GM12878 (cell line): ENCODE results near the gene NCKAP5. TPM values are rescaled to one million over a fixed set of nuclear protein-coding genes. Genes with fewer than 3 reads are reported as not detected.

Source experiments
- ATAC-seq: fragments of 200-7000 bp; cut with Tn5 transposase; 3 replicates; pipeline ENCODE4 v1.9.1; 2020; ENCODE audit warnings: mild to moderate bottlenecking, moderate library complexity
- BruUV-seq: library from RNA; stranded (reverse); fragments of 400-500 nt; replicated peaks from 2 replicates; lab custom pipeline; 2021; lab: Mats Ljungman, UMichigan
- CTCF ChIA-PET: fragments of 300-600 bp; sonication (Branson Sonifier 250); formaldehyde crosslinking; extraction: SDS; loops from one replicate; lab custom pipeline; 2021; ENCODE audit warnings: inconsistent platforms; lab: Yijun Ruan, JAX
- POLR2A ChIA-PET: fragments of 350-600 bp; formaldehyde crosslinking; extraction: SDS; loops from one replicate; lab custom pipeline; 2021; ENCODE audit warnings: inconsistent platforms; lab: Charles Lee
- RAD21 ChIA-PET: fragments of 300-600 bp; sonication (Branson Sonifier 250); formaldehyde crosslinking; loops from one replicate; lab custom pipeline; 2023; ENCODE audit warnings: antibody characterized with exemption; ENCODE audit not compliant: unreplicated experiment; lab: Charles Lee
- SMC1A ChIA-PET: fragments of 300-600 bp; sonication (Branson Sonifier 250); formaldehyde crosslinking; loops from one replicate; lab custom pipeline; 2023; ENCODE audit not compliant: unreplicated experiment, uncharacterized antibody; lab: Charles Lee
- DNase-seq: peaks from one replicate; pipeline ENCODE4 v3.0.0-alpha.2; 2011; ENCODE audit warnings: low read depth, low spot score
- FAIRE-seq: peaks from 3 replicates; lab custom pipeline; 2011; peaks lifted over from hg19 to GRCh38; lab: Jason Lieb, UNC
- H2AFZ ChIP-seq: 2 replicates; pipeline ENCODE4 v1.6.0; 2011; ENCODE audit warnings: low read depth, low read length, control low read depth; ENCODE audit not compliant: control insufficient read depth
- H3K27ac ChIP-seq: 2 replicates; pipeline ENCODE4 v1.5.1; 2011; ENCODE audit warnings: control low read depth; ENCODE audit not compliant: control insufficient read depth, insufficient read depth
- H3K27me3 ChIP-seq, 2 experiments: replicated peaks in 1 of 2; 2 replicates each; pipeline versions ENCODE4 v1.6.0 to v1.6.1; 2011; ENCODE audit warnings: low read length in 1 of 2; ENCODE audit not compliant: control insufficient read depth in 2 of 2, insufficient read depth in 2 of 2
- H3K36me3 ChIP-seq, 2 experiments: 2 replicates each; pipeline ENCODE4 v1.5.1; 2011; ENCODE audit warnings: low read length in 1 of 2; ENCODE audit not compliant: control insufficient read depth in 2 of 2, insufficient read depth in 2 of 2
- H3K4me1 ChIP-seq: 2 replicates; pipeline ENCODE4 v1.6.1; 2011; ENCODE audit warnings: mild to moderate bottlenecking, low read length, moderate library complexity, mixed read lengths; ENCODE audit not compliant: control insufficient read depth, insufficient read depth
- H3K4me2 ChIP-seq: 2 replicates; pipeline ENCODE4 v1.6.0; 2011; ENCODE audit warnings: control low read depth; ENCODE audit not compliant: control insufficient read depth, insufficient read depth
- H3K4me3 ChIP-seq: fragments of 200-600 bp; sonication (generic); 2 replicates; pipeline ENCODE4 v1.5.1; 2016
- H3K79me2 ChIP-seq: 2 replicates; pipeline ENCODE4 v1.6.0; 2011; ENCODE audit warnings: low read length; ENCODE audit not compliant: control insufficient read depth, insufficient read depth
- H3K9ac ChIP-seq: 2 replicates; pipeline ENCODE4 v1.8.0; 2011; ENCODE audit warnings: low read length, control low read depth, mixed read lengths; ENCODE audit not compliant: control insufficient read depth, insufficient read depth
- H3K9me3 ChIP-seq: replicated peaks from 3 replicates; pipeline ENCODE4 v1.5.1; 2011; ENCODE audit warnings: mild to moderate bottlenecking, low read length; ENCODE audit not compliant: control insufficient read depth, insufficient read depth
- H4K20me1 ChIP-seq: 2 replicates; pipeline ENCODE4 v1.6.0; 2011; ENCODE audit not compliant: control insufficient read depth, insufficient read depth
- E4F1 ChIP-seq: fragments of 450-650 bp; IDR thresholded peaks from 2 replicates; pipeline ENCODE4 v1.6.1; 2018; ENCODE audit warnings: borderline replicate concordance, mild to moderate bottlenecking; ENCODE audit not compliant: partially characterized antibody
- LARP7 ChIP-seq: fragments of 450-650 bp; IDR thresholded peaks from 2 replicates; pipeline ENCODE4 v1.6.1; 2017; ENCODE audit warnings: mild to moderate bottlenecking
- POU2F2 ChIP-seq: IDR thresholded peaks from 3 replicates; pipeline ENCODE4 v1.6.1; 2011; ENCODE audit warnings: low read depth, mild to moderate bottlenecking, low read length, borderline replicate concordance
- ZNF24 ChIP-seq: fragments of 450-650 bp; IDR thresholded peaks from 2 replicates; pipeline ENCODE4 v1.6.1; 2017; ENCODE audit warnings: antibody characterized with exemption, mild to moderate bottlenecking
- ZSCAN29 ChIP-seq: fragments of 450-650 bp; IDR thresholded peaks from 2 replicates; pipeline ENCODE4 v1.6.1; 2017; ENCODE audit warnings: mild to moderate bottlenecking, moderate library complexity
- WGBS: methylation state at CpG from one replicate; pipeline ENCODE4 v1.1.6; 2016; ENCODE audit warnings: low lambda C conversion rate; ENCODE audit not compliant: insufficient replicate concordance, insufficient coverage; ENCODE audit errors: missing lambda C conversion rate; 5-methylcytosine and 5-hydroxymethylcytosine counted together
- in situ Hi-C: fragments of 300-500 bp; cut with MboI; formaldehyde crosslinking; loops from 9 replicates; pipeline ENCODE4 v1.14.3; 2018; ENCODE audit warnings: mixed read lengths
- intact Hi-C: fragments of 100-400 bp; cut with micrococcal nuclease; formaldehyde crosslinking; loops from one replicate; pipeline ENCODE4 v1.14.2; 2022; ENCODE audit not compliant: unreplicated experiment
- polyA plus RNA-seq, 11 experiments: library from polyadenylated mRNA; depleted of rRNA in 4 of 11; unstranded in 6 of 11; stranded (reverse) in 5 of 11; fragments of >200 nt; fragmentation: Nextera tagmentation in 4 of 11; fragmentation: Illumina TruSeq in 1 of 11; extraction: Ambion mirVana in 4 of 11; extraction: Trizol in 1 of 11; gene quantifications; 1 replicate in 1 of 11; 2 replicates in 10 of 11; pipeline versions ENCODE4 v1.2.1 to v1.2.3, GENCODE V29; 2011 to 2016; ENCODE audit warnings: inconsistent platforms in 2 of 11, missing spikeins in 2 of 11, low read depth in 1 of 11
- total RNA-seq, 4 experiments: library from RNA; depleted of rRNA in 3 of 4; stranded (reverse); fragments of >200 nt in 3 of 4; fragmentation: Illumina TruSeq in 1 of 4; extraction: Trizol in 1 of 4; gene quantifications; 2 replicates each; pipeline versions ENCODE4 v1.2.1 to v1.2.3, GENCODE V29; 2013 to 2021
- TF ChIP-seq, protein P1 (sequence below): fragments of 450-650 bp; IDR thresholded peaks from 2 replicates; pipeline ENCODE4 v1.6.1; 2017; ENCODE audit warnings: low read depth, mild to moderate bottlenecking, moderate library complexity

The NCKAP5 gene
- total and polyA plus RNA-seq, 10 of the 15 experiments (the other 5 are each of a cell fraction or from before 2014, with no cell fraction given), result 0.06 to 0.44 (median 0.16) TPM

GRCh38 chr2:132733094-132733493 is 835.2 kb downstream of the NCKAP5 start:
- ChIA-PET POLR2A (no interaction called here), SMC1A (interaction anchor here (1.2 kb wide), 1 partner anchor 9 kb away, joined by 4 read pairs; no protein-coding TSS in a partner anchor), CTCF (no interaction called here), RAD21 (no interaction called here)
- DNase-seq (no peak), FAIRE-seq (no peak), ATAC-seq (peak; percentile 28; the same call in 1 of the 3 replicates)
- H3K36me3 ChIP-seq, result no peaks in the 10 kb centered on the region
- H3K27me3 ChIP-seq, result no peaks in the 10 kb centered on the region
- H3K4me1 ChIP-seq, result no peaks in the 10 kb centered on the region
- H2AFZ ChIP-seq, result no peak overlapping the region
- BruUV-seq, result no TSS peak
- no peaks in the 10 kb centered on the region for H3K79me2 ChIP-seq
- H3K4me2 ChIP-seq, result no peak overlapping the region
- WGBS, result 21% methylated on average over 6 of the region's 6 CpGs
- H4K20me1 ChIP-seq, result no peaks in the 10 kb centered on the region
- no peak overlapping the region for H3K9ac ChIP-seq
- intact Hi-C loops, result no loop called here
- H3K4me3 ChIP-seq, result no peak overlapping the region
- in situ Hi-C loops, result no loop called here
- TF ChIP-seq, protein P1, sequence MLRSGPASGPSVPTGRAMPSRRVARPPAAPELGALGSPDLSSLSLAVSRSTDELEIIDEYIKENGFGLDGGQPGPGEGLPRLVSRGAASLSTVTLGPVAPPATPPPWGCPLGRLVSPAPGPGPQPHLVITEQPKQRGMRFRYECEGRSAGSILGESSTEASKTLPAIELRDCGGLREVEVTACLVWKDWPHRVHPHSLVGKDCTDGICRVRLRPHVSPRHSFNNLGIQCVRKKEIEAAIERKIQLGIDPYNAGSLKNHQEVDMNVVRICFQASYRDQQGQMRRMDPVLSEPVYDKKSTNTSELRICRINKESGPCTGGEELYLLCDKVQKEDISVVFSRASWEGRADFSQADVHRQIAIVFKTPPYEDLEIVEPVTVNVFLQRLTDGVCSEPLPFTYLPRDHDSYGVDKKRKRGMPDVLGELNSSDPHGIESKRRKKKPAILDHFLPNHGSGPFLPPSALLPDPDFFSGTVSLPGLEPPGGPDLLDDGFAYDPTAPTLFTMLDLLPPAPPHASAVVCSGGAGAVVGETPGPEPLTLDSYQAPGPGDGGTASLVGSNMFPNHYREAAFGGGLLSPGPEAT, result no peak
- TF ChIP-seq ZNF24, result no peak
- TF ChIP-seq POU2F2, result no peak
- TF ChIP-seq ZSCAN29, result no peak
- no peak for TF ChIP-seq E4F1
- no peak for TF ChIP-seq LARP7
- no peaks in the 10 kb centered on the region for H3K9me3 ChIP-seq
- no peak overlapping the region for H3K27ac ChIP-seq
